Prostate gland (tissue), 2 donors: ENCODE results near the gene HNRNPLL. TPM values are rescaled to one million over a fixed set of nuclear protein-coding genes. Genes with fewer than 3 reads are reported as not detected.
"Not testable (repeated sequence)": the region's sequence is repeated elsewhere in the genome, so short reads cannot be mapped to it uniquely, and the experiment has no call there.

Experiments used
- DNase-seq: peaks from one replicate; pipeline ENCODE4 v3.0.0-alpha.2; 2019; ENCODE audit warnings: low spot score
- H3K27ac ChIP-seq, 2 donors: fragments of 200-600 bp; sonication (generic); 2 replicates each; pipeline ENCODE4 v1.5.1; 2017 to 2019
- H3K27me3 ChIP-seq: fragments of 200-600 bp; sonication (generic); replicated peaks from 2 replicates; pipeline ENCODE4 v1.5.1; 2019; ENCODE audit not compliant: insufficient read depth
- H3K36me3 ChIP-seq, 2 donors: fragments of 200-600 bp; sonication (generic); 1 replicate in 1 of 2; 2 replicates in 1 of 2; pipeline versions ENCODE4 v1.5.1 to v1.8.1; 2017 to 2019
- H3K4me1 ChIP-seq: fragments of 200-600 bp; sonication (generic); replicated peaks from 2 replicates; pipeline ENCODE4 v1.5.1; 2019
- H3K4me3 ChIP-seq, 2 donors: fragments of 200-600 bp; sonication (generic); 2 replicates each; pipeline ENCODE4 v1.5.1; 2017 to 2019
- H3K9me3 ChIP-seq: fragments of 200-600 bp; sonication (generic); 2 replicates; pipeline ENCODE4 v1.5.1; 2017
- POLR2A ChIP-seq: fragments of 450-650 bp; IDR thresholded peaks from one replicate; pipeline ENCODE4 v1.6.1; 2016; ENCODE audit warnings: antibody characterized with exemption, mild to moderate bottlenecking
- POLR2AphosphoS5 ChIP-seq: sonication (generic); formaldehyde crosslinking; IDR thresholded peaks from one replicate; pipeline ENCODE4 v1.6.1; 2017; ENCODE audit warnings: antibody characterized with exemption
- WGBS: methylation state at CpG from one replicate; pipeline ENCODE4 v1.1.5; 2018; 5-methylcytosine and 5-hydroxymethylcytosine counted together
- intact Hi-C: fragments of 100-400 bp; cut with DNase I; formaldehyde crosslinking; loops from one replicate; pipeline ENCODE4 v1.14.2; 2022
- total RNA-seq, 2 donors: library from RNA; depleted of rRNA; stranded (reverse); fragments of >200 nt; gene quantifications; one replicate each; pipeline ENCODE4 v1.1.0, GENCODE V29; 2016
- TF ChIP-seq, protein P1 (sequence below), 4 experiments: fragments of 200-600 bp in 2 of 4; fragments of 450-650 bp in 2 of 4; sonication (generic) in 2 of 4; IDR thresholded peaks; 1 replicate in 3 of 4; 2 replicates in 1 of 4; pipeline ENCODE4 v1.5.1; 2016 to 2019; ENCODE audit warnings: antibody characterized with exemption in 4 of 4, mild to moderate bottlenecking in 2 of 4, moderate library complexity in 2 of 4

HNRNPLL gene
- total RNA-seq, 2 donors from 2014 or later, result 36.1 to 63.6 TPM

DNA sequence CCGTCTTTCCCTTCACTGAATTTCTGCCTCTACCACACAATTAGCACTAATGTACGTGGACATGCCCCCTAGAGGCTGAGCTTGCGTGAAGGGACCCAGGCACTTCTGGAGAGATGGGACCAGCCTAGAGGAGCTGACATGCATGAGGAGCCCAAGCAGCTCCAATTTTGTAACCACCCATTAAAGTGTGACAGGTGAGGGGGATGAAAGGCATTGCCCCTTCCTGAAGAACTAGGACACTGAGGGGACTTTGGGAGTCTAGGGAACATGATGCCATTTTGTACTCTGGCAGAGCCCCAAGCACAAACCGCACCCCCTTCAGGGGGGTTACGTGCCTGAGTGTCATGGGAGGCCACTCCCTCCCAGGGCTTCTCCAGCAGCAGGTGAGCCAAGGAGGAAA lies 63.6 kb downstream of the HNRNPLL start:
- Histone ChIP-seq H3K4me3 (no peak overlapping the region), H3K36me3 (no peaks in the 10 kb centered on the region), H3K9me3 (no peaks in the 10 kb centered on the region), H3K27ac (no peak overlapping the region), H3K4me1 (no peaks in the 10 kb centered on the region), H3K27me3 (no peaks in the 10 kb centered on the region)
- no peak for DNase-seq
- intact Hi-C loops, result loop anchor here (5.0 to 10.0 kb wide), 4 partner anchors 43 to 224 kb away; no protein-coding TSS in a partner anchor
- WGBS, result 78% methylated on average over 5 of the region's 5 CpGs
- TF ChIP-seq POLR2A, result no peak
- TF ChIP-seq POLR2AphosphoS5, result no peak
- TF ChIP-seq, protein P1, sequence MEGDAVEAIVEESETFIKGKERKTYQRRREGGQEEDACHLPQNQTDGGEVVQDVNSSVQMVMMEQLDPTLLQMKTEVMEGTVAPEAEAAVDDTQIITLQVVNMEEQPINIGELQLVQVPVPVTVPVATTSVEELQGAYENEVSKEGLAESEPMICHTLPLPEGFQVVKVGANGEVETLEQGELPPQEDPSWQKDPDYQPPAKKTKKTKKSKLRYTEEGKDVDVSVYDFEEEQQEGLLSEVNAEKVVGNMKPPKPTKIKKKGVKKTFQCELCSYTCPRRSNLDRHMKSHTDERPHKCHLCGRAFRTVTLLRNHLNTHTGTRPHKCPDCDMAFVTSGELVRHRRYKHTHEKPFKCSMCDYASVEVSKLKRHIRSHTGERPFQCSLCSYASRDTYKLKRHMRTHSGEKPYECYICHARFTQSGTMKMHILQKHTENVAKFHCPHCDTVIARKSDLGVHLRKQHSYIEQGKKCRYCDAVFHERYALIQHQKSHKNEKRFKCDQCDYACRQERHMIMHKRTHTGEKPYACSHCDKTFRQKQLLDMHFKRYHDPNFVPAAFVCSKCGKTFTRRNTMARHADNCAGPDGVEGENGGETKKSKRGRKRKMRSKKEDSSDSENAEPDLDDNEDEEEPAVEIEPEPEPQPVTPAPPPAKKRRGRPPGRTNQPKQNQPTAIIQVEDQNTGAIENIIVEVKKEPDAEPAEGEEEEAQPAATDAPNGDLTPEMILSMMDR (IDR thresholded peaks at IDR 0.05), result no peak

DNA sequence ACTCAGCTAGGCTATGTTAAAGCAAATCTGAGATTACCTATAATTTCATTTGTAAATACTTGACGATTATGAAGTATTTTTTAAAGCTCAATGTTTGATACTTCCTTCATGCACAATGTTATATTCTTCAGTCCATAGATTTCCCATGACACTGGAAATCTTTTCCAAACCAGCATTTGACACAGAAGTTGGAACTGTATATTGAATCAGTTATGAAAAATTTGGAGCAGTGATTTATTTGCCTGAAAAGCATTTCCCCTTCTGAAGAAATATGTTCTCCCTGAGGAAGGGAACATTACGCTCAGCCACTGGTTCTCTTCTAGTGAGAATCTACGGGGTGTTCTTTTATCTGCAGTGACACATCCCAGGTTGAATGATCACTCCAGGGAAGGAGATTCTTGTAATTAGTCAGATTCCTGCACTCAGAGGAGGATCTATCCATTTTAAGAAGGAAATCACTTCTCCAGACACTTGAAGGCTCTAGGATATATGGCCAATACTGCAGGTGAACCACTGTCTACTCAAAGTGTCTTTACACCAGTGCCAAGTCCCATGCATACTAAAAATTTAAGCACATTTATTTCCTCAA lies 64.7 kb downstream of the HNRNPLL start:
- Histone ChIP-seq H3K27ac (no peak overlapping the region), H3K9me3 (no peaks in the 10 kb centered on the region), H3K4me3 (no peak overlapping the region), H3K27me3 (no peaks in the 10 kb centered on the region), H3K4me1 (no peaks in the 10 kb centered on the region), H3K36me3 (no peaks in the 10 kb centered on the region)
- no peak for DNase-seq
- no peak for TF ChIP-seq POLR2A
- TF ChIP-seq, protein P1 (IDR thresholded peaks at IDR 0.05), result no peak
- no peak for TF ChIP-seq POLR2AphosphoS5
- WGBS, result 82% methylated on average over 3 of the region's 3 CpGs
- intact Hi-C loops, result loop anchor here (5.0 to 10.0 kb wide), 4 partner anchors 44 to 223 kb away; no protein-coding TSS in a partner anchor

DNA sequence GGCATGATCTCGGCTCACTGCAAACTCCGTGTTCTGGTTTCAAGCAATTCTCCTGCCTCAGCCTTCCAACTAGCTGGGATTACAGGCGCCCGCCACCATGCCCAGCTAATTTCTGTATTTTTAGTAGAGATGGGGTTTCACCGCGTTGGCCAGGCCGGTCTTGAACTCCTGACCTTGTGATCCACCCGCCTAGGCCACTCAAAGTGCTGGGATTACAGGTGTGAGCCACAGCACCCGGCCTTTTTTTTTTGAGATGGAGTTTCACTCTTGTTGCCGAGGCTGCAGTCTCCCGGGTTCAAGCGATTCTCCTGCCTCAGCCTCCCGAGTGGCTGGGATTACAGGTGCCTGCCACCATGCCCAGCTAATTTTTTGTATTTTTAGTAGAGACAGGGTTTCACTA lies 65.4 kb downstream of the HNRNPLL start:
- WGBS, result 95% methylated on average over 13 of the region's 13 CpGs
- H3K36me3 ChIP-seq, H3K27me3 ChIP-seq, H3K4me1 ChIP-seq, H3K9me3 ChIP-seq, H3K4me3 ChIP-seq, DNase-seq, H3K27ac ChIP-seq: not testable (repeated sequence)
- intact Hi-C loops, result loop anchor here (5.0 to 10.0 kb wide), 4 partner anchors 45 to 222 kb away; no protein-coding TSS in a partner anchor

DNA sequence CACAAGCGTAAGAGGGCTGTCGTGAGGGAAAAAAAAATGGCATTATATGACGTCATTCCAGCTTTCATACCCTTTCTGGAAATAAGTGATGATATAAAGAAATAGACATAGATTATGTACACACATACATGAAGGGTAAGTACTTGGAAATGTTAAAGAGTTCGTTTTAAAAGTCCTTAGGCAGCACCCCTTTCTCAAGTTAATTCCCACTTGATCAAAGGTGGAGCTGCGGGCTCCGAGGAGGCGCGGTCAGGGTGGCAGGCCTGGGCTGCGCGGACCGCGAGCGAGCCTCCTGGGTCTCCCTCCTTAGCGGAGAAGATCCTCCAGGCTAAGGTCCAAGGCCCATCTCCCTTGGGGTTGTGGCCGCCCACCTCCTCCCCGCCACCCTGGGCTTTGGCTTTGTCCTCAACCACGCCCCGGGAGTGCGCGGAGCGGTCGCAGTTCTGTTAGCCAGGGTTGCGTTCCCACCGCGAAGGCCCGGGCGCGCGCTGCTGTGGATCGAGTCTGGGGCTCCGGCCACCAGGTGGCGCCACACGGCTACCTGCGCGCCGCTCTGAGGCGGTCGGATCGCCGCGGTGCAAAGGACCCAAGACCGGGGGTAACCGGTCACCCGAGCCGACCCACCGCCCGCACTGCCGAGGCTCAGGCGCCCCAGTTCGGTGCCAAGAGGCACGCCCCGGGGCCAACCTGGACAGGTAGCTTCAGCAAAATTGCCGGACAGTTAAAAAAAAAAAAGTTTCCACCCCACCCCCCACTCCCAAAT lies 66.8 kb downstream of the HNRNPLL start:
- no peaks in the 10 kb centered on the region for H3K9me3 ChIP-seq
- peak overlapping the region; percentile 27 to 31 for H3K4me3 ChIP-seq
- peak; percentile 73 for DNase-seq
- intact Hi-C loops, result loop anchor here (5.0 to 10.0 kb wide), 4 partner anchors 46 to 221 kb away; no protein-coding TSS in a partner anchor
- no peaks in the 10 kb centered on the region for H3K36me3 ChIP-seq
- WGBS, result 3% methylated on average over 53 of the region's 53 CpGs
- no peaks in the 10 kb centered on the region for H3K27me3 ChIP-seq
- no peak for TF ChIP-seq POLR2AphosphoS5
- TF ChIP-seq, protein P1 (IDR thresholded peaks at IDR 0.05), result peak; percentile 81 to 96 (median 89)
- no peak for TF ChIP-seq POLR2A
- no peaks in the 10 kb centered on the region for H3K4me1 ChIP-seq
- H3K27ac ChIP-seq, result peak overlapping the region; percentile 32 to 58

DNA sequence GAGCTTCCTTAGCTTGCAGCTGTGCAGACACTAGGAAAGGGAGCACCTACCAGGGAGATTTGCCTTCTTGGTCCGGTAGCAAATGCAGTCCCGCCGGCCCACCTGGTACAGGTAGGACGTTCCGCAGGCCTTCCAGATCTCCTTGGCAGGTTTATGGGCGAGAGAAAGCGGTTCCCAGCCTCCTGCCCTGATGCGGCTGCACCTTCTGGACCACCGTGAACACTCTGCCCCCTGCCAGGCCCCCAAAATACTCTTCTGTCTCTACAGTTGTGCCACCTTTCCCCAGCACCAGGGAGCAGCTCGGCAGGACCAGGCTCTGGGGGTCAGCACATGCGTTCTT lies 67.4 kb downstream of the HNRNPLL start:
- no peak overlapping the region for H3K4me3 ChIP-seq
- H3K9me3 ChIP-seq, result no peaks in the 10 kb centered on the region
- H3K27ac ChIP-seq, result peak overlapping the region; percentile 32 to 58
- TF ChIP-seq POLR2A (no peak), POLR2AphosphoS5 (no peak)
- TF ChIP-seq, protein P1 (IDR thresholded peaks at IDR 0.05), result no peak
- H3K27me3 ChIP-seq, result no peaks in the 10 kb centered on the region
- 81% methylated on average over 11 of the region's 11 CpGs for WGBS
- H3K36me3 ChIP-seq, result no peaks in the 10 kb centered on the region
- DNase-seq, result no peak
- no peaks in the 10 kb centered on the region for H3K4me1 ChIP-seq
- intact Hi-C loops, result loop anchor here (5.0 to 10.0 kb wide), 4 partner anchors 47 to 221 kb away; no protein-coding TSS in a partner anchor
